NB4 (cell line): ENCODE measurements around the gene WDR48.

Source experiments
- DNase-seq: peaks from one replicate; pipeline ENCODE4 v3.0.0; 2010; ENCODE audit warnings: low read depth
- H3K4me3 ChIP-seq: one replicate; pipeline ENCODE4 v1.5.1; 2011; ENCODE audit warnings: mild to moderate bottlenecking, low read depth, low read length, moderate library complexity
- CTCF ChIP-seq: IDR thresholded peaks from one replicate; pipeline ENCODE4 v1.5.1; 2012; ENCODE audit warnings: low read depth, low read length
- MYC ChIP-seq: IDR thresholded peaks from 2 replicates; pipeline ENCODE4 v1.6.1; 2011; ENCODE audit warnings: low read depth, low read length
- POLR2A ChIP-seq: IDR thresholded peaks from 2 replicates; pipeline ENCODE4 v1.6.1; 2011; ENCODE audit warnings: mild to moderate bottlenecking; ENCODE audit not compliant: insufficient read length; ENCODE audit errors: extremely low read depth
- TF ChIP-seq, protein P1 (sequence below): IDR thresholded peaks from 2 replicates; pipeline ENCODE4 v1.6.1; 2011; ENCODE audit warnings: low read depth, low read length

WDR48 gene

DNA sequence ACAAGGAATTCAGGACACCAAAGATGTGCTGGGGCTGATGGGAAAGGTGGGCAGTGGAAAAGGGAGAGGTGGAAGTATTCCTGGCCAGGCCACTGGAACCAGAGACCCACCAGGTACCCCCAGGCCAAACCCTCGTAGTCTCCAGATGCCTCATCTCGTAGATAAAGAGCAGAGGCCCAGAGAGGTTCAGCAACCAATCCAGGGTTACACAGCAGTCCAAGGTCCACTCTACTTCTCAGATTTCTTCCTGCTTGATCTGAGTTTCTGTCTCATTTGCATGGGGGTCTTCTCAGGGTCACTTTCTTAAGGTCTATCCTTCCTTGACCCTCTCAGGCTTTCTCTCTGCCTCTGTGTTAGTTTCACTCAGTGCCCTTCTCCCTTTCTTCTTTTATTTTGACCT, 60.7 kb downstream of the WDR48 start:
- DNase-seq: no peak
- TF ChIP-seq CTCF (no peak), MYC (no peak), POLR2A (no peak)
- TF ChIP-seq, protein P1, sequence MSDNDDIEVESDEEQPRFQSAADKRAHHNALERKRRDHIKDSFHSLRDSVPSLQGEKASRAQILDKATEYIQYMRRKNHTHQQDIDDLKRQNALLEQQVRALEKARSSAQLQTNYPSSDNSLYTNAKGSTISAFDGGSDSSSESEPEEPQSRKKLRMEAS: no peak
- no peak overlapping the region for H3K4me3 ChIP-seq

DNA sequence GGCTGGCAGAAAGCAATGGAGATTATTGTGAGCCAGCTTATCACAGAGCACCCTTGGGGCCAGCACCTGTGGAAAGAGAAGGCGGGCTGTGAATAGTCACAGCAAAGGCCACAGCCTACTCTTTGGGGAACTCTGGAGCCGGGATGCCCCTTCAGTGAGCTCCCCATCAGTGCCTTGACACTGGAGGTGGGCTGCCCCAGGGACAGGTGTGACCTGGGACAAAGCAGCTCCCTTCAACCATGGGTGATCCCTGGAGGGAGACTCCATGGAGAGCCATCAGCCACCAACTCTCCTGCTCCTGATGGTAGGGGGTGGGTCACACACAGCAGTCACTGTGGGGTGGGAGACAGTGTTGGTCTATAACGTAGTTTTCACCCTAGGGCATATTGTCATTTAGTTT, 61.5 kb downstream of the WDR48 start:
- no peak overlapping the region for H3K4me3 ChIP-seq
- DNase-seq: no peak
- TF ChIP-seq CTCF: no peak
- no peak for TF ChIP-seq POLR2A
- no peak for TF ChIP-seq MYC
- TF ChIP-seq, protein P1: no peak

DNA sequence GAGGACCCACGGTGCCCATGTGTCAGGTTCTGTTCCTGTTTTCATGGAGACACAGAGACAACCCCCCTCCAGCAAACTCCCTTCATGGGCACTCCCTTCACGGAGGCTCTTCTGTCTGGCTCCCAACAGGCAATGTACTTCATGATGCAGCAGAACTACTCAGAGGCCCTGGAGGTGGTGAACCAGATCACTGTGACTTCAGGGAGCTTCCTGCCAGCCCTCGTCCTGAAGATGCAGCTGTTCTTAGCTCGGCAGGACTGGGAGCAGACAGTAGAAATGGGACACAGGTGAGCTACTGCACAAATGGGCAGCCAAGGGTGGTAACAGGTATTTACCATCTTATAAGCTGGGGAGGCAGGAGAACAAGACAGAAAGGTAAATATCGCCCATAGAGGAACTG, 62.6 kb downstream of the WDR48 start:
- no peak for DNase-seq
- TF ChIP-seq POLR2A: no peak
- TF ChIP-seq CTCF: no peak
- TF ChIP-seq, protein P1: no peak
- no peak for TF ChIP-seq MYC

DNA sequence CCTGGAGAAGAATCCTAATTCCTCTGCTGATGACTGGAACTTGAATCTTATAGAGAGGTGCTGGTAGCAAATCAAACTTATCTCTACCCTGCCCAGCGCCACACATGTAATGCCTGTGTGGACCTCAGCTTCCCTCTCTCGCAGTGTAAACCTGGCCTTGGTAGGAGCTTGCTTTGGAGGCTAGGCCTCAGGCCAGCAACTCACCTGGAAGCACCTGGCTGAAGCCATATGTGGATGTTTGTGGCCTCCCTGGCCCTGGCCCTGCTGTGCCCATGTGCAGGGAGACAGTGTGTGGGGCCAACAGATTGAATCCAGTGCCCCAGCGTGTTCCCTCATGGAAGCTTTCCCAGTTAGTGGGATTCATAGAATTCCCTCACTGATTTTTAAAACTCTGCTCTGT, 64.1 kb downstream of the WDR48 start:
- no peak overlapping the region for H3K4me3 ChIP-seq
- TF ChIP-seq, protein P1: no peak
- TF ChIP-seq CTCF (no peak), MYC (no peak), POLR2A (no peak)
- no peak for DNase-seq

More for the DNA sequence above, 62.6 kb downstream of the WDR48 start:
- H3K4me3 ChIP-seq: no peak overlapping the region

DNA sequence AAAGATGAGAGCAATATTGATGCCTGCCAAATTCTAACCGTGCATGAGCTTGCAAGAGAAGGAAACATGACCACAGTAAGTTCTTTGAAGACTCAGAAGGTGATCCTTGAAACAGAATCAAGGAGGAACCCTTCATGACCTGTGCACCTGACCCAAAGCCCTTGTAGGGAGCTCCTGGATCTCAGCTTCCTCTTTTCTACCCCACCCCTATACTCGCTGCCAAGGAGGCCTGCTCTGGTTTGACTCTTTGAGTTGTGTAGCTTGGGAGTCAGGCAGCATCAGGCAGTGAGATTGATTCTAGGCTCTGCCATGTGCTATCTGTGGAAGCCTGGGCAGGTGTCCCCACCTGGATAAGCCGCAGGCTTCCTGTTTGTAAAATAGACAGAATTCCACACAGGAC, 66.3 kb downstream of the WDR48 start:
- TF ChIP-seq CTCF (no peak), POLR2A (no peak), MYC (no peak)
- TF ChIP-seq, protein P1: no peak
- DNase-seq: peak; percentile 26
- no peak overlapping the region for H3K4me3 ChIP-seq

GRCh38 chr3:39118931-39119660, 67.3 kb downstream of the WDR48 start:
- no peak for TF ChIP-seq POLR2A
- no peak for TF ChIP-seq MYC
- TF ChIP-seq, protein P1: no peak
- TF ChIP-seq CTCF: no peak
- DNase-seq: no peak
- no peak overlapping the region for H3K4me3 ChIP-seq
